PC-9 (cell line): Measurements from ENCODE around the gene GABARAPL1. TPM values are rescaled to one million over a fixed set of nuclear protein-coding genes. Genes with fewer than 3 reads are reported as not detected.

Source experiments
- BruUV-seq: library from RNA; stranded (reverse); fragments of 400-500 nt; replicated peaks from 2 replicates; lab custom pipeline; 2021; lab: Mats Ljungman, UMichigan
- CTCF ChIA-PET: fragments of 300-600 bp; sonication (Branson Sonifier 250); formaldehyde crosslinking; loops from one replicate; lab custom pipeline; 2022; ENCODE audit warnings: antibody characterized with exemption; lab: Charles Lee
- POLR2A ChIA-PET: fragments of 300-600 bp; sonication (Branson Sonifier 250); formaldehyde crosslinking; loops from one replicate; lab custom pipeline; 2022; ENCODE audit warnings: antibody characterized with exemption; ENCODE audit not compliant: unreplicated experiment; lab: Charles Lee
- DNase-seq, 2 experiments: peaks; one replicate each; pipeline versions ENCODE4 v3.0.0 to v3.0.0-alpha.2; 2015 to 2022; ENCODE audit warnings: mixed read lengths in 1 of 2
- H2AFZ ChIP-seq: fragments of 200-600 bp; sonication (generic); 2 replicates; pipeline ENCODE4 v1.8.1; 2017; ENCODE audit warnings: antibody characterized with exemption
- H3F3A ChIP-seq: fragments of 200-600 bp; sonication (generic); 2 replicates; pipeline ENCODE4 v1.8.1; 2017; ENCODE audit warnings: antibody characterized with exemption, mild to moderate bottlenecking, low read depth; ENCODE audit not compliant: insufficient read depth
- H3K27ac ChIP-seq: fragments of 200-600 bp; sonication (generic); 2 replicates; pipeline ENCODE4 v1.6.1; 2016; ENCODE audit warnings: mixed run types
- H3K27me3 ChIP-seq: fragments of 200-600 bp; sonication (generic); 2 replicates; pipeline ENCODE4 v1.6.1; 2016; ENCODE audit warnings: low read depth, mixed run types; ENCODE audit not compliant: insufficient read depth
- H3K36me3 ChIP-seq: fragments of 200-600 bp; sonication (generic); 2 replicates; pipeline ENCODE4 v1.6.1; 2016; ENCODE audit warnings: low read depth, mixed run types
- H3K4me1 ChIP-seq: fragments of 200-600 bp; sonication (generic); replicated peaks from 2 replicates; pipeline ENCODE4 v1.6.1; 2016; ENCODE audit warnings: mixed run types; ENCODE audit not compliant: insufficient read depth
- H3K4me2 ChIP-seq: fragments of 200-600 bp; sonication (generic); 2 replicates; pipeline ENCODE4 v1.6.1; 2017; ENCODE audit warnings: mixed run types
- H3K4me3 ChIP-seq: fragments of 200-600 bp; sonication (generic); 2 replicates; pipeline ENCODE4 v1.6.1; 2016; ENCODE audit warnings: mixed run types
- H3K79me2 ChIP-seq: fragments of 200-600 bp; sonication (generic); 2 replicates; pipeline ENCODE4 v1.6.1; 2017; ENCODE audit warnings: low read depth, mixed run types
- H3K9me2 ChIP-seq: fragments of 200-600 bp; sonication (generic); 2 replicates; pipeline ENCODE4 v1.8.1; 2017; ENCODE audit warnings: mild to moderate bottlenecking; ENCODE audit not compliant: insufficient read depth
- H3K9me3 ChIP-seq: fragments of 200-600 bp; sonication (generic); 2 replicates; pipeline ENCODE4 v1.8.1; 2016; ENCODE audit warnings: low read depth; ENCODE audit not compliant: insufficient read depth
- H4K20me1 ChIP-seq: fragments of 200-600 bp; sonication (generic); 2 replicates; pipeline ENCODE4 v1.8.1; 2017; ENCODE audit not compliant: insufficient read depth
- CTCF ChIP-seq: fragments of 200-600 bp; sonication (generic); conservative IDR thresholded peaks from 2 replicates; pipeline ENCODE4 v1.6.1; 2017; ENCODE audit warnings: mixed run types, antibody characterized with exemption, mild to moderate bottlenecking, moderate library complexity
- EZH2 ChIP-seq: fragments of 200-600 bp; sonication (generic); IDR thresholded peaks from 2 replicates; pipeline ENCODE4 v1.8.0; 2017; ENCODE audit warnings: antibody characterized with exemption, low read depth
- intact Hi-C: fragments of 100-400 bp; cut with micrococcal nuclease; formaldehyde crosslinking; loops from one replicate; pipeline ENCODE4 v1.10.0; 2022; ENCODE audit not compliant: unreplicated experiment
- total RNA-seq: library from RNA; stranded (reverse); gene quantifications from 2 replicates; pipeline ENCODE4 v1.2.3, GENCODE V29; 2021

Gene GABARAPL1
- total RNA-seq, 1 experiment from 2014 or later: 85.6 TPM

GRCh38 chr12:10235761-10236631, 23.3 kb downstream of the GABARAPL1 start:
- H2AFZ ChIP-seq: no peak overlapping the region
- no peaks in the 10 kb centered on the region for H3K9me3 ChIP-seq
- ChIA-PET CTCF (interaction anchor here (0.6 to 2.1 kb wide), 6 partner anchors 21 to 537 kb away, joined by 3 to 5 read pairs (median 3); no protein-coding TSS in a partner anchor), POLR2A (no interaction called here)
- no peaks in the 10 kb centered on the region for H3K9me2 ChIP-seq
- intact Hi-C loops: loop anchor here (1.0 to 2.0 kb wide), 7 partner anchors 83 to 1250 kb away; partner anchors contain the start of gene STYK1
- H3F3A ChIP-seq: no peaks in the 10 kb centered on the region
- no peaks in the 10 kb centered on the region for H4K20me1 ChIP-seq
- H3K4me1 ChIP-seq: no peaks in the 10 kb centered on the region
- no peaks in the 10 kb centered on the region for H3K27me3 ChIP-seq
- no peak overlapping the region for H3K27ac ChIP-seq
- H3K4me2 ChIP-seq: no peak overlapping the region
- no peak overlapping the region for H3K4me3 ChIP-seq
- H3K36me3 ChIP-seq: no peaks in the 10 kb centered on the region
- DNase-seq: peak; percentile 32 to 43
- no TSS peak for BruUV-seq
- no peaks in the 10 kb centered on the region for H3K79me2 ChIP-seq
- TF ChIP-seq CTCF: peak; percentile 96
- no peak for TF ChIP-seq EZH2

- TF ChIP-seq EZH2 (no peak), CTCF (no peak)
- no peak overlapping the region for H3K4me3 ChIP-seq
- no peaks in the 10 kb centered on the region for H3K27me3 ChIP-seq
- no peaks in the 10 kb centered on the region for H3K9me2 ChIP-seq
- no TSS peak for BruUV-seq
- CTCF ChIA-PET: interaction anchor here (0.9 to 2.1 kb wide), 2 partner anchors 326 to 406 kb away, joined by 3 to 5 read pairs; no protein-coding TSS in a partner anchor
- H4K20me1 ChIP-seq: no peaks in the 10 kb centered on the region
- H3K79me2 ChIP-seq: no peaks in the 10 kb centered on the region
- no peaks in the 10 kb centered on the region for H3K36me3 ChIP-seq
- no peaks in the 10 kb centered on the region for H3K4me1 ChIP-seq
- POLR2A ChIA-PET: interaction anchor here (0.6 kb wide), 1 partner anchor 10 kb away, joined by 3 read pairs; no protein-coding TSS in a partner anchor
- H3K9me3 ChIP-seq: no peaks in the 10 kb centered on the region
- no peak overlapping the region for H3K4me2 ChIP-seq
- no peaks in the 10 kb centered on the region for H3F3A ChIP-seq
- no peak for DNase-seq
- no peak overlapping the region for H2AFZ ChIP-seq
- H3K27ac ChIP-seq: no peak overlapping the region
- intact Hi-C loops: loop anchor here (2.0 kb wide), 1 partner anchor 264 kb away; no protein-coding TSS in a partner anchor
These were observed 24.0 kb downstream of the GABARAPL1 start for GRCh38 chr12:10236720-10237119.

- H2AFZ ChIP-seq: no peak overlapping the region
- H3K4me2 ChIP-seq: no peak overlapping the region
- H3K9me3 ChIP-seq: no peaks in the 10 kb centered on the region
- H3F3A ChIP-seq: no peaks in the 10 kb centered on the region
- POLR2A ChIA-PET: no interaction called here
- no peak overlapping the region for H3K27ac ChIP-seq
- no peak overlapping the region for H3K4me3 ChIP-seq
- no peaks in the 10 kb centered on the region for H3K4me1 ChIP-seq
- no peak for DNase-seq
- no peaks in the 10 kb centered on the region for H4K20me1 ChIP-seq
- BruUV-seq: no TSS peak
- intact Hi-C loops: no loop called here
- no peaks in the 10 kb centered on the region for H3K79me2 ChIP-seq
- CTCF ChIA-PET: no interaction called here
- H3K36me3 ChIP-seq: no peaks in the 10 kb centered on the region
- H3K27me3 ChIP-seq: no peaks in the 10 kb centered on the region
- no peaks in the 10 kb centered on the region for H3K9me2 ChIP-seq
- no peak for TF ChIP-seq EZH2
- no peak for TF ChIP-seq CTCF
These were observed 25.8 kb downstream of the GABARAPL1 start for GRCh38 chr12:10238526-10238925.
